Activated CD8-positive, alpha-beta memory T cell treated with anti-CD3 and anti-CD28 coated beads, Interleukin-2, amount 50 U/mL, for 48 hours (primary cell): ENCODE measurements around the gene CNP.

Experiments used
- DNase-seq: peaks from one replicate; pipeline ENCODE4 v3.0.0-alpha.2; 2020

The CNP gene

DNA sequence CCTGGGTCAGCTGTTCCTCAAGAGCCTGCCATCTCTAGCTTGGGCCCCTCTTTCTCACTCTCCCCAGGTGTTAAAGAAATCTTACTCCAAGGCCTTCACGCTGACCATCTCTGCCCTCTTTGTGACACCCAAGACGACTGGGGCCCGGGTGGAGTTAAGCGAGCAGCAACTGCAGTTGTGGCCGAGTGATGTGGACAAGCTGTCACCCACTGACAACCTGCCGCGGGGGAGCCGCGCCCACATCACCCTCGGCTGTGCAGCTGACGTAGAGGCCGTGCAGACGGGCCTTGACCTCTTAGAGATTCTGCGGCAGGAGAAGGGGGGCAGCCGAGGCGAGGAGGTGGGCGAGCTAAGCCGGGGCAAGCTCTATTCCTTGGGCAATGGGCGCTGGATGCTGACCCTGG lies 6.8 kb downstream of the CNP start:
- DNase-seq, result no peak

DNA sequence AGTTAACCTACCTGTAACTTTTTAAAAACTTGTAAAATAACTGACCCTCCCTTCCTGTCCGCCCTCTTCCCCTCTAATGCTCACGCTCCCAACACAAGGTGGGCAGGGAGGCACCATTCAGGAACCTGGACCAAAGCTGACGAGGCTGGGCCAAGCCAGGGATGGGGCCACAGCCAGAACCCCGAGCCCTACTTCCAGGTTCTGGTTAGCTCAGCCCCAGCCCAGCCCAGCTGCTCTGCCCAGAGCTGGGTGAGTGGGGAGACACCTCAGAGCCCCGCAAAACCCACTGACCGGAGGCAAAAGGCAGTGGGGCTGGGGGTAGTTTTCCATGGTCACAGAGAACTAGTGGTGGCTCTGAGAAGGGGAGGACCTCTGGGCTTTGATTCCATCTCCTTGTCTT lies 7.4 kb downstream of the CNP start:
- DNase-seq, result no peak

GRCh38 chr17:41974658-41975057 lies 8.1 kb downstream of the CNP start:
- DNase-seq, result no peak

GRCh38 chr17:41975099-41976083 lies 8.8 kb downstream of the CNP start:
- no peak for DNase-seq

DNA sequence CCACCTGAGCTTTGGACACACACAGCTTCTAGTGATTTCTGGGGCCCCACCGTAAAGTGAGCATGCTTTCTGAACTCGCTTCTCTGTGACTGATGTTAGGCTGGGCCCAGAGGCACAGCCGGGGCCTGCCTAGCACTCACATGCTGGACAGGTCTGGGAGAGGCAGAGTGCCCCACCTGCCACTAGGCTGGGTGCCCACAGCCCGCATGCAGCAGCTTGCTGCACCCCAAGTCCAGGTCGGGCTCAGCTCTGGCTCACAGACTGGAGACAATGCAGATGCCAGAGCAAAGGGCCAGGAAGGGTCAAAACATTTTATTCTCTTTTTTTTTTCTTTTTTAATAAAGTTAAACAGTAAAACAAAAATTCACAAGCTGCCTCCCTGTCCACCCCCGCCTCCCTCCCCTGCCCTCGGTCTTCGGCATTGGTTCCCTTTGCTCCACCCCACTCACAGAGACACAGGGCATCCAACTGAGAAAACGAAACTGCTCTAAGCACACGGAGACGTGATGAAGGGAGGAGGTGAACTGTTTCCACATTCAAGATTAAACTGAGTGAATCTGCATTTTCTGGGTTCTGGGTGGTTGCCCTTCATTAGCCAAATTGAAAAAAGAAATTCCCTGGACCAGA lies 9.7 kb downstream of the CNP start:
- no peak for DNase-seq

DNA sequence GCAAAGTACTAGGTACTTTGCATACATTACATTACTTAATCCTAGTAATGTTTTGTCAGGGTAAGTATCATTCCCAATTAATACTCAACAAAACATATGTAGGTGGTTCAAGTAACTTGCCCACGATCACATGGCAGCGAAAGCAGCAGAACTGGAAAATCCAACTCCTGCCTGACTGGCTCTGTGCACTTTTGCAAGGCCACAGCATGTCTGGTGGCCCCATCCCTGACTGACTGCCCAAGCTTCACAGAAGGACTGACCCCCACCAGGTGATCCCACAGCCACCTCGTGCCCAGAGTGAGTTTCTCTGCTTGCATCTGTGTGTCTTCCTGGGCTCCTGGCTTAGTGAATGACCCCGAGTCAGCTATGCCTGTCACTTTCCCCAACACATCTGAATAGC lies 11.4 kb downstream of the CNP start:
- DNase-seq, result no peak

- DNase-seq, result no peak
Measured at GRCh38 chr17:41982026-41982760, 15.6 kb downstream of the CNP start.

- no peak for DNase-seq
Measured at GRCh38 chr17:41984454-41984853, 17.9 kb downstream of the CNP start.

DNA sequence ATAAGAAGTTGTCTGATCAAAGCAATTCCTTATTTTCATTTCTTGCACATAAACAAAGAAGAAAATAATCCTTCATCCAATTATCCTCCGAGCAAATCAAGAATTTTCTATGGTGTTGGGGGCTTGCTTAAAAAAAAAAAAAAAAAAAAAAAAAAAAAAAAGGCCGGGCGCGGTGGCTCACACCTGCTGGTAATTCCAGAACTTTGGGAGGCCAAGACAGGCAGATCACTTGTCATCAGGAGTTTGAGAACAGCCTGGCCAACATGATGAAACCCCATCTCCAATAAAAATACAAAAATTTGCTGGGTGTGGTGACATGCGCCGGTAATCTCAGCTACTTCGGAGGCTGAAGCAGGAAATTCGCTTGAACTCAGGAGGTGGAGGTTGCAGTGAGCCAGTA lies 19.3 kb downstream of the CNP start:
- no peak for DNase-seq

GRCh38 chr17:41986634-41987033 lies 20.0 kb downstream of the CNP start:
- no peak for DNase-seq

- no peak for DNase-seq
Measured at GRCh38 chr17:41987642-41988041, 21.0 kb downstream of the CNP start.

DNA sequence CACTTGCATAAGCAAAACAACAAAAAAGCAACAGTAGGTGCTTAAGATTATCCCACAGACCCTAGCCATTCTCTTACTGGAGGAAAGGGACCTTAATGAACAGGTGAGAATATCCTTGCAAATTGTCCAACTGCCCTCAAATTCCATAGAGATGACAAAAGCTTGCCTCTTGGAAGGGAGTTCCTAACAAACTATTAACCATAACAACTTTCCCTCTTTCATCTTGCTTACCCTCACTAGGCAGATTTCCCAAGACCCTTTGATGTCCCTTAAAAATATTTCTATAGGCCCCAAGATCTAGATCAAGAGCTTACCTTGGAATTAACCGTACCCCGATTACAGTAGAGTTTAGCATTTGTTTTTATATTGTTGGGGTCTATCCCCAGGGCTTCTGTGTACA lies 21.8 kb downstream of the CNP start:
- no peak for DNase-seq

DNA sequence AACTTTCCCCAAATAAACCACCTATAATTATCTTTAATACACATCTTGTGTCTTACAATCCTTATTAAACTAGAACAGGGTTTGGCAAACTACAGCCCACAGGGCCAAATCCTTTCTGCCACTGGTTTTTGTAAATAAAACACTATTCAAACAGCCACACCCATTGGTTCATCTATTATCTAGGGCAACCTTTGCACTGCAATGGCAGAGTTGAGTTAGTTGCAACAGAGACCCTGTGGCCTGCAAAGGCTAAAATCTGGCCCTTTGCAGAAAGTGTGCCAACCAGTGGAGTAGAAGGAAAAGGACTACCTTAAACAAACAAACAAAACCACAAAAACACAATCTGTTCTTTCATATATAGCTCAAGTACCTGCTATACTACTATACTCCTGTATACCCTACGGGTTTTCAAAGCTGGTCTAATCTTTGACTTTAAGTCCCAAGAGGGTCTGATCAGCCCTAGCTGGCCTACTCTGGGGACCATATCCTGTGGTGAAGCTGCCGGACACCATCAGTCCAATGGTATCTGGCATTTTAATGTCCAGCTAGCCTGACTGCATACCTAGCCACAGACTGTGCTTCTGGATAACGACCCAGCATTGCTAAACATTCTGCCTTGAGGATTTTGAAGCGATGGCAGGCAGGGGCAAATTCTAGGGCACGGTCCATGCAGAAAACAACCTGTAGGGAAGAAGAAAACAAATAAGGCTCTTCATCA lies 23.3 kb downstream of the CNP start:
- no peak for DNase-seq

- no peak for DNase-seq
Measured at GRCh38 chr17:41992576-41992975, 26.0 kb downstream of the CNP start.

DNA sequence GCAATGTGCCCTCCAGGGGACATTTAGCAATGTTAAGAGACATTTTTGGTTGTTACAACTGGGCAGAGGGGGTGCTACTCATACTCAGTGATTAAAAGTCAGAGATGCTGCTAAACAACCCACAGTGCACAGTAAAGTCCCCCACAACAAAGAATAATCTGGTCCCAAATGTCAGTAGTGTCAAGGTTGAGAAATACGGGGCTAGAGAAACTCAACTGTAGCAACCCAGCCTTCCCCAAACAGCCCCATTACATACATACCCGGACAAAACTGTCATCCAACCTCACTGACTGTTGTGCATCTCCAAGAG lies 30.2 kb downstream of the CNP start:
- no peak for DNase-seq

DNA sequence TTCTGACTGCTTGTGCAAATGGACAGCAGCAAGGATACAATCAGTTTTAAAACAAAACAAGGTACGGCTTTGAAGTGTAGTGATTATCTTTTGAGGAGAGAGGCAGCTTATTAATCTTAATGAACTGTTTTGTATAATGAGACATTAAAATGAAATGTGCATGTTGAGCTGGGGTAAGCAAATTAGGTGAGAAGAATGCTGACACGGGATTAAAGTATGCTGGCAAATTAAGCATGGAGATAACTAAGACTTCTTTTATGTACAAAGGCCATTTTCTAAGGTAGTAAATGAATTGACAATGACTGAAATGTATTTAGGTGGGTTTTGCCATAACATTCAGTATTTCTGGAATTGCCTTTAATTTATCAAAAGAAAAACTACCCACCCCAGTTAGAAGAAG lies 31.9 kb downstream of the CNP start:
- DNase-seq, result no peak

GRCh38 chr17:42000413-42001133 lies 34.0 kb downstream of the CNP start:
- no peak for DNase-seq

GRCh38 chr17:42001729-42002128 lies 35.1 kb downstream of the CNP start:
- DNase-seq, result no peak

DNA sequence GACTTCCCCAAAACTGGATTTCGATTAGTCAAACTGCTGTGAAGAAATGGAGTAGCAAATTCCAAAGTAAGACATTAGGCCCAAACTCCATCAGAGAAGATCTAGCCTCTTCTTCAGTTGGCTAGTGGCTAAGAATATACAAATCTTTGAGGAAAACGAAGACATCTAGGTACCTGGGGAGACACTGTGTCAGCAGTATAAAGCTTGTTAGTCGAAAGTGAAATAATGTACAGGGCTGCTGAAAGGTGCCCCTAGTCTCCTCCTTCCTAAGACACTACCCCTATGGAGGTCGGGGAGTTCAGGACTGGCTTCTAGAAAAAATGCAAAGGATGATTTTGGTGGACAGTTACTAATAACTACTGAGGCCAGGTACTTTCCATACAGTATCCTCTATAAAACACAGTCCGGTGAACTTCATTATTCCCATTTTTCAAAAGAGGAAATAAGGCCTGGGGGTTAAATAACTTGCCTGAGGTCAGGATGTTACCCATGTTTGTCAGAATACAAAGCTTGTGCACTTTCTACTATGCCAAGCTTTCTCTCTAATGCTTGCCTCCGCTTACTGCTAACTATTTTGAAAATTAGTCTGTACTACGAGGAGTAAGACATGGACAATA lies 35.7 kb downstream of the CNP start:
- no peak for DNase-seq

GRCh38 chr17:42002792-42003301 lies 36.3 kb downstream of the CNP start:
- no peak for DNase-seq

GRCh38 chr17:42005166-42005565 lies 38.6 kb downstream of the CNP start:
- no peak for DNase-seq

GRCh38 chr17:42009170-42009569 lies 42.6 kb downstream of the CNP start:
- no peak for DNase-seq
